SK-N-SH (cell line): Measurements from ENCODE around the gene OTUB1. TPM values are rescaled to one million over a fixed set of nuclear protein-coding genes. Genes with fewer than 3 reads are reported as not detected.

Source experiments
- CTCF ChIA-PET: fragments of 300-600, 350-600 bp; formaldehyde crosslinking; extraction: SDS; loops from one replicate; lab custom pipeline; 2021; lab: Yijun Ruan, JAX
- POLR2A ChIA-PET: fragments of 350-600 bp; sonication (Branson Sonifier 250); formaldehyde crosslinking; extraction: SDS; loops from one replicate; lab custom pipeline; 2020; ENCODE audit warnings: antibody characterized with exemption, inconsistent platforms; lab: Yijun Ruan, JAX
- DNase-seq: peaks from one replicate; pipeline ENCODE4 v3.0.0; 2012
- H2AFZ ChIP-seq: fragments of 200-600 bp; sonication (generic); 2 replicates; pipeline ENCODE4 v1.8.1; 2016; ENCODE audit warnings: antibody characterized with exemption, mild to moderate bottlenecking, low read depth
- H3F3A ChIP-seq: fragments of 200-600 bp; sonication (generic); replicated peaks from 2 replicates; pipeline ENCODE3; 2016; ENCODE audit warnings: antibody characterized with exemption, mild to moderate bottlenecking; ENCODE audit not compliant: insufficient read depth
- H3K27ac ChIP-seq, 2 experiments: fragments of 200-500 bp in 1 of 2; fragments of 200-600 bp in 1 of 2; sonication (Bioruptor generic) in 1 of 2; sonication (generic), shearing (Covaris generic) in 1 of 2; 2 replicates each; pipeline versions ENCODE4 v1.5.1 to v1.6.1; 2014 to 2016; ENCODE audit warnings: low read depth in 2 of 2, inconsistent platforms in 1 of 2, low read length in 1 of 2, mild to moderate bottlenecking in 1 of 2, mixed read lengths in 1 of 2
- H3K27me3 ChIP-seq: fragments of 200-600 bp; sonication (generic), shearing (Covaris generic); 2 replicates; pipeline ENCODE4 v1.6.1; 2016; ENCODE audit warnings: mixed run types; ENCODE audit not compliant: insufficient read depth
- H3K36me3 ChIP-seq, 2 experiments: fragments of 200-500 bp in 1 of 2; fragments of 200-600 bp in 1 of 2; sonication (Bioruptor generic) in 1 of 2; sonication (generic) in 1 of 2; replicated peaks in 1 of 2; 2 replicates each; pipeline versions ENCODE3 to v1.5.1; 2014 to 2016; ENCODE audit warnings: low read length in 1 of 2, mild to moderate bottlenecking in 1 of 2; ENCODE audit not compliant: insufficient read depth in 2 of 2, control insufficient read depth in 1 of 2
- H3K4me1 ChIP-seq, 2 experiments: fragments of 200-500 bp in 1 of 2; fragments of 200-600 bp in 1 of 2; sonication (Bioruptor generic) in 1 of 2; sonication (generic), shearing (Covaris generic) in 1 of 2; 2 replicates each; pipeline versions ENCODE4 v1.5.1 to v1.6.1; 2014 to 2016; ENCODE audit warnings: low read depth in 1 of 2, low read length in 1 of 2, mixed run types in 1 of 2; ENCODE audit not compliant: insufficient read depth in 2 of 2, control insufficient read depth in 1 of 2
- H3K4me2 ChIP-seq: fragments of 200-600 bp; sonication (generic), shearing (Covaris generic); 2 replicates; pipeline ENCODE4 v1.6.1; 2017; ENCODE audit warnings: mixed run types
- H3K4me3 ChIP-seq, 2 experiments: fragments of 200-500 bp in 1 of 2; fragments of 200-600 bp in 1 of 2; sonication (Bioruptor generic) in 1 of 2; sonication (generic), shearing (Covaris generic) in 1 of 2; 2 replicates each; pipeline versions ENCODE4 v1.5.1 to v1.8.1; 2014 to 2016; ENCODE audit warnings: low read depth in 2 of 2, inconsistent platforms in 1 of 2, low read length in 1 of 2, mild to moderate bottlenecking in 1 of 2, mixed read lengths in 1 of 2, moderate library complexity in 1 of 2
- H3K79me2 ChIP-seq: fragments of 200-600 bp; sonication (generic); 2 replicates; pipeline ENCODE4 v1.8.1; 2017; ENCODE audit warnings: mild to moderate bottlenecking; ENCODE audit not compliant: insufficient read depth
- H3K9ac ChIP-seq: fragments of 200-600 bp; sonication (generic); 2 replicates; pipeline ENCODE4 v1.6.1; 2017; ENCODE audit warnings: mixed run types
- H3K9me2 ChIP-seq: fragments of 200-600 bp; sonication (generic); 2 replicates; pipeline ENCODE4 v1.6.1; 2017; ENCODE audit warnings: mixed run types
- H3K9me3 ChIP-seq: fragments of 200-600 bp; sonication (generic); 2 replicates; pipeline ENCODE4 v1.6.1; 2017; ENCODE audit warnings: mixed run types, mild to moderate bottlenecking, moderate library complexity
- H4K20me1 ChIP-seq: fragments of 200-600 bp; sonication (generic); 2 replicates; pipeline ENCODE4 v1.6.1; 2017; ENCODE audit warnings: mild to moderate bottlenecking, mixed run types; ENCODE audit not compliant: insufficient read depth
- EP300 ChIP-seq, 2 experiments: IDR thresholded peaks; 2 replicates each; pipeline versions ENCODE4 v1.4.0 to v1.6.1; 2012; ENCODE audit warnings: borderline replicate concordance in 1 of 2, low read depth in 1 of 2, low read length in 1 of 2
- EZH2phosphoT487 ChIP-seq: fragments of 200-600 bp; sonication (generic); IDR thresholded peaks from 2 replicates; pipeline ENCODE4 v1.6.1; 2017; ENCODE audit warnings: low read depth, mixed run types, mild to moderate bottlenecking, antibody characterized with exemption, moderate library complexity, borderline replicate concordance
- FOSL2 ChIP-seq: IDR thresholded peaks from 2 replicates; pipeline ENCODE4 v1.4.0; 2012; ENCODE audit warnings: low read depth, mild to moderate bottlenecking, moderate library complexity, borderline replicate concordance
- FOXM1 ChIP-seq: IDR thresholded peaks from 2 replicates; pipeline ENCODE4 v1.4.0; 2012; ENCODE audit warnings: low read depth, mild to moderate bottlenecking
- GABPA ChIP-seq: IDR thresholded peaks from 2 replicates; pipeline ENCODE4 v1.4.0; 2012; ENCODE audit warnings: low read depth, mild to moderate bottlenecking
- IRF3 ChIP-seq: fragments of 150-350 bp; IDR thresholded peaks from 2 replicates; pipeline ENCODE4 v1.6.1; 2016; ENCODE audit warnings: mild to moderate bottlenecking, low read depth, low read length
- JUND ChIP-seq: IDR thresholded peaks from 2 replicates; pipeline ENCODE4 v1.4.0; 2012
- MEF2A ChIP-seq: IDR thresholded peaks from 2 replicates; pipeline ENCODE4 v1.4.0; 2012; ENCODE audit warnings: low read depth, borderline replicate concordance
- MXI1 ChIP-seq: IDR thresholded peaks from 2 replicates; pipeline ENCODE4 v1.6.1; 2012; ENCODE audit warnings: mild to moderate bottlenecking, low read depth, low read length, improper control_type of control experiment
- NFIC ChIP-seq: IDR thresholded peaks from 2 replicates; pipeline ENCODE4 v1.4.0; 2012; ENCODE audit warnings: borderline replicate concordance
- NRF1 ChIP-seq: IDR thresholded peaks from 2 replicates; pipeline ENCODE4 v1.6.1; 2012; ENCODE audit warnings: low read depth, mild to moderate bottlenecking, low read length
- POLR2AphosphoS5 ChIP-seq: IDR thresholded peaks from 2 replicates; pipeline ENCODE4 v1.6.1; 2012; ENCODE audit warnings: low read depth, low read length
- RCOR1 ChIP-seq: fragments of 150-350 bp; IDR thresholded peaks from 2 replicates; pipeline ENCODE4 v1.6.1; 2017; ENCODE audit warnings: antibody characterized with exemption, low read length
- RFX5 ChIP-seq: IDR thresholded peaks from 2 replicates; pipeline ENCODE4 v1.6.1; 2012; ENCODE audit warnings: mild to moderate bottlenecking, improper control_type of control experiment, low read length
- SIN3A ChIP-seq: IDR thresholded peaks from 2 replicates; pipeline ENCODE4 v1.6.1; 2012; ENCODE audit warnings: low read depth, mild to moderate bottlenecking, low read length, moderate library complexity, borderline replicate concordance
- SMC3 ChIP-seq: IDR thresholded peaks from 2 replicates; pipeline ENCODE4 v1.6.1; 2012; ENCODE audit warnings: low read depth, low read length, improper control_type of control experiment
- TAF1 ChIP-seq: IDR thresholded peaks from 2 replicates; pipeline ENCODE4 v1.6.1; 2012; ENCODE audit warnings: low read depth, mild to moderate bottlenecking, low read length, moderate library complexity, borderline replicate concordance
- YY1 ChIP-seq: IDR thresholded peaks from 2 replicates; pipeline ENCODE4 v1.4.0; 2012; ENCODE audit warnings: low read depth, mild to moderate bottlenecking
- ZBTB33 ChIP-seq: IDR thresholded peaks from 2 replicates; pipeline ENCODE4 v1.4.0; 2012; ENCODE audit warnings: low read depth, borderline replicate concordance
- WGBS: methylation state at CpG from one replicate; pipeline ENCODE4 v1.1.6; 2017; ENCODE audit warnings: low lambda C conversion rate; 5-methylcytosine and 5-hydroxymethylcytosine counted together
- polyA plus RNA-seq, 3 experiments: library from polyadenylated mRNA; depleted of rRNA; stranded (reverse); fragments of >200 nt; gene quantifications; 2 replicates each; pipeline ENCODE4 v1.2.3, GENCODE V29; 2012
- TF ChIP-seq, protein P1 (sequence below): fragments of 150-350 bp; IDR thresholded peaks from 2 replicates; pipeline ENCODE4 v1.6.1; 2017; ENCODE audit warnings: antibody characterized with exemption, low read length, low read depth, borderline replicate concordance
- TF ChIP-seq, protein P2 (sequence below): IDR thresholded peaks from 2 replicates; pipeline ENCODE4; 2012
- TF ChIP-seq, protein P3 (sequence below): IDR thresholded peaks from 2 replicates; pipeline ENCODE4 v1.4.0; 2012; ENCODE audit warnings: low read depth

Gene OTUB1
- polyA plus RNA-seq, 1 of the 3 experiments (the other 2 are of a cell fraction) = 183 TPM

DNA sequence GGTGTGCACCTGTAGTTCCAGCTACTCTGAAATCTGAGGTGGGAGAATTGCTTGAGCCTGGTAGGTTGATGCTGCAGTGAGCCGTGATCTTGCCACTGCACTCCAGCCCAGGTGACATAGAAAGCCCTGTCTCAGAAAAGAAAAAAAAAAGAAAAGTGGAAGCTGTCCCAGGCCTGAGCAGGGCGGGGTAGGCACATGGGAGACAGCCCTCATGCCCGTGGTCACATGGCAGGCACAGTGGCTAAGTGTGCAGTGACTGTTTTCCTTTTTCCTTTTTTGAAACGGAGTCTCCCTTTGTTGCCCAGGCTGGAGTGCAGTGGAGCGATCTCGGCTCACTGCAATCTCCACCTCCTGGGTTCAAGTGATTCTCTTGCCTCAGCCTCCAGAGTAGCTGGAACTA lies 7.8 kb downstream of the OTUB1 start:
- Histone ChIP-seq H3K4me2 (no peak overlapping the region), H3F3A (no peaks in the 10 kb centered on the region), H3K4me3 (no peak overlapping the region), H3K36me3 (peaks cover 19 to 41% of the 10 kb centered on the region in 2 experiments), H3K9ac (no peak overlapping the region), H4K20me1 (peaks cover 20% of the 10 kb centered on the region), H3K27me3 (no peaks in the 10 kb centered on the region), H3K27ac (no peak overlapping the region), H3K79me2 (peaks cover 33% of the 10 kb centered on the region), H3K9me2 (no peaks in the 10 kb centered on the region), H2AFZ (no peak overlapping the region), H3K9me3 (no peaks in the 10 kb centered on the region), H3K4me1 (no peaks in the 10 kb centered on the region; a peak in 1 of 4 replicates)
- no peak for DNase-seq
- TF ChIP-seq, protein P1, sequence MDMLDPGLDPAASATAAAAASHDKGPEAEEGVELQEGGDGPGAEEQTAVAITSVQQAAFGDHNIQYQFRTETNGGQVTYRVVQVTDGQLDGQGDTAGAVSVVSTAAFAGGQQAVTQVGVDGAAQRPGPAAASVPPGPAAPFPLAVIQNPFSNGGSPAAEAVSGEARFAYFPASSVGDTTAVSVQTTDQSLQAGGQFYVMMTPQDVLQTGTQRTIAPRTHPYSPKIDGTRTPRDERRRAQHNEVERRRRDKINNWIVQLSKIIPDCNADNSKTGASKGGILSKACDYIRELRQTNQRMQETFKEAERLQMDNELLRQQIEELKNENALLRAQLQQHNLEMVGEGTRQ = no peak
- TF ChIP-seq POLR2AphosphoS5 = no peak
- no peak for TF ChIP-seq EP300 (IDR thresholded peaks at IDR 0.05; ENCODE audit: borderline replicate concordance in 1 of 2, low read depth in 1 of 2, low read length in 1 of 2)
- TF ChIP-seq TAF1 = no peak
- TF ChIP-seq GABPA = no peak
- TF ChIP-seq, protein P2, sequence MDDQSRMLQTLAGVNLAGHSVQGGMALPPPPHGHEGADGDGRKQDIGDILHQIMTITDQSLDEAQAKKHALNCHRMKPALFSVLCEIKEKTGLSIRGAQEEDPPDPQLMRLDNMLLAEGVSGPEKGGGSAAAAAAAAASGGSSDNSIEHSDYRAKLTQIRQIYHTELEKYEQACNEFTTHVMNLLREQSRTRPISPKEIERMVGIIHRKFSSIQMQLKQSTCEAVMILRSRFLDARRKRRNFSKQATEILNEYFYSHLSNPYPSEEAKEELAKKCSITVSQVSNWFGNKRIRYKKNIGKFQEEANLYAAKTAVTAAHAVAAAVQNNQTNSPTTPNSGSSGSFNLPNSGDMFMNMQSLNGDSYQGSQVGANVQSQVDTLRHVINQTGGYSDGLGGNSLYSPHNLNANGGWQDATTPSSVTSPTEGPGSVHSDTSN = no peak
- no peak for TF ChIP-seq SMC3
- no peak for TF ChIP-seq NFIC
- no peak for TF ChIP-seq MEF2A
- no peak for TF ChIP-seq NRF1
- TF ChIP-seq JUND = no peak
- TF ChIP-seq SIN3A = no peak
- TF ChIP-seq MXI1 = no peak
- TF ChIP-seq FOXM1 = no peak
- WGBS = 78% methylated on average over 3 of the region's 6 CpGs
- POLR2A ChIA-PET = no interaction called here
- CTCF ChIA-PET = interaction anchor here (0.9 to 2.1 kb wide), 4 partner anchors 14 to 159 kb away, joined by 3 to 7 read pairs (median 4); no protein-coding TSS in a partner anchor

GRCh38 chr11:63996512-63996911 lies 10.3 kb downstream of the OTUB1 start:
- CTCF ChIA-PET = interaction anchor here (1.1 kb wide), 1 partner anchor 156 kb away, joined by 3 read pairs; no protein-coding TSS in a partner anchor
- H3K9me2 ChIP-seq = no peaks in the 10 kb centered on the region
- POLR2A ChIA-PET = no interaction called here
- no peak overlapping the region for H3K4me2 ChIP-seq
- WGBS = 88% methylated on average over 15 of the region's 18 CpGs
- H3K4me3 ChIP-seq = no peak overlapping the region
- no peaks in the 10 kb centered on the region for H3K4me1 ChIP-seq
- H4K20me1 ChIP-seq = peaks cover 20% of the 10 kb centered on the region
- H3K9me3 ChIP-seq = no peaks in the 10 kb centered on the region
- no peak for DNase-seq
- H3K27ac ChIP-seq = no peak overlapping the region
- no peaks in the 10 kb centered on the region for H3F3A ChIP-seq
- peaks cover 18% of the 10 kb centered on the region for H3K79me2 ChIP-seq
- no peaks in the 10 kb centered on the region for H3K27me3 ChIP-seq
- no peak overlapping the region for H3K9ac ChIP-seq
- no peak overlapping the region for H2AFZ ChIP-seq
- peaks cover 4 to 39% of the 10 kb centered on the region in 2 experiments for H3K36me3 ChIP-seq
- TF ChIP-seq FOSL2 = no peak
- TF ChIP-seq, protein P3, sequence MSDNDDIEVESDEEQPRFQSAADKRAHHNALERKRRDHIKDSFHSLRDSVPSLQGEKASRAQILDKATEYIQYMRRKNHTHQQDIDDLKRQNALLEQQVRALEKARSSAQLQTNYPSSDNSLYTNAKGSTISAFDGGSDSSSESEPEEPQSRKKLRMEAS = no peak
- no peak for TF ChIP-seq GABPA
- no peak for TF ChIP-seq YY1
- TF ChIP-seq ZBTB33 = no peak
- no peak for TF ChIP-seq RFX5
- TF ChIP-seq EZH2phosphoT487 = no peak
- no peak for TF ChIP-seq JUND
- no peak for TF ChIP-seq RCOR1
- no peak for TF ChIP-seq NFIC
- TF ChIP-seq FOXM1 = no peak
- no peak for TF ChIP-seq IRF3
